Measurements from ENCODE around the gene CTNNA1.
"Not testable (repeated sequence)": the region's sequence is repeated elsewhere in the genome, so short reads cannot be mapped to it uniquely, and the experiment has no call there.

The CTNNA1 gene

GRCh38 chr5:138762110-138762509 lies 8.9 kb downstream of the CTNNA1 start:
- no peak overlapping the region for H3K4me3 ChIP-seq (ENCODE audit: low read depth, low read length)
- TF ChIP-seq CTCF (IDR thresholded peaks at IDR 0.05; ENCODE audit: low read depth, low read length) = no peak

GRCh38 chr5:138763037-138763778 lies 10.0 kb downstream of the CTNNA1 start:
- H3K4me3 ChIP-seq (ENCODE audit: low read depth, low read length) = no peak overlapping the region
- no peak for TF ChIP-seq CTCF (IDR thresholded peaks at IDR 0.05; ENCODE audit: low read depth, low read length)

- no peak for TF ChIP-seq CTCF (IDR thresholded peaks at IDR 0.05; ENCODE audit: low read depth, low read length)
- no peak overlapping the region for H3K4me3 ChIP-seq (ENCODE audit: low read depth, low read length)
Observed at GRCh38 chr5:138770291-138770690, 17.1 kb downstream of the CTNNA1 start.

GRCh38 chr5:138770977-138771376 lies 17.8 kb downstream of the CTNNA1 start:
- no peak for TF ChIP-seq CTCF (IDR thresholded peaks at IDR 0.05; ENCODE audit: low read depth, low read length)
- H3K4me3 ChIP-seq (ENCODE audit: low read depth, low read length) = no peak overlapping the region

GRCh38 chr5:138772986-138773594 lies 19.9 kb downstream of the CTNNA1 start:
- H3K4me3 ChIP-seq (ENCODE audit: low read depth, low read length) = no peak overlapping the region
- no peak for TF ChIP-seq CTCF (IDR thresholded peaks at IDR 0.05; ENCODE audit: low read depth, low read length)

GRCh38 chr5:138773624-138774023 lies 20.4 kb downstream of the CTNNA1 start:
- H3K4me3 ChIP-seq (ENCODE audit: low read depth, low read length) = not testable (repeated sequence)

- TF ChIP-seq CTCF (IDR thresholded peaks at IDR 0.05; ENCODE audit: low read depth, low read length) = no peak
- H3K4me3 ChIP-seq (ENCODE audit: low read depth, low read length) = no peak overlapping the region
Observed at GRCh38 chr5:138775034-138775433, 21.8 kb downstream of the CTNNA1 start.

Measured in WI38 (cell line).